ENCODE measurements around the gene DRC7. TPM values are rescaled to one million over a fixed set of nuclear protein-coding genes. Genes with fewer than 3 reads are reported as not detected.

The DRC7 gene
- total RNA-seq, 1 donor from 2014 or later: not detected

DNA sequence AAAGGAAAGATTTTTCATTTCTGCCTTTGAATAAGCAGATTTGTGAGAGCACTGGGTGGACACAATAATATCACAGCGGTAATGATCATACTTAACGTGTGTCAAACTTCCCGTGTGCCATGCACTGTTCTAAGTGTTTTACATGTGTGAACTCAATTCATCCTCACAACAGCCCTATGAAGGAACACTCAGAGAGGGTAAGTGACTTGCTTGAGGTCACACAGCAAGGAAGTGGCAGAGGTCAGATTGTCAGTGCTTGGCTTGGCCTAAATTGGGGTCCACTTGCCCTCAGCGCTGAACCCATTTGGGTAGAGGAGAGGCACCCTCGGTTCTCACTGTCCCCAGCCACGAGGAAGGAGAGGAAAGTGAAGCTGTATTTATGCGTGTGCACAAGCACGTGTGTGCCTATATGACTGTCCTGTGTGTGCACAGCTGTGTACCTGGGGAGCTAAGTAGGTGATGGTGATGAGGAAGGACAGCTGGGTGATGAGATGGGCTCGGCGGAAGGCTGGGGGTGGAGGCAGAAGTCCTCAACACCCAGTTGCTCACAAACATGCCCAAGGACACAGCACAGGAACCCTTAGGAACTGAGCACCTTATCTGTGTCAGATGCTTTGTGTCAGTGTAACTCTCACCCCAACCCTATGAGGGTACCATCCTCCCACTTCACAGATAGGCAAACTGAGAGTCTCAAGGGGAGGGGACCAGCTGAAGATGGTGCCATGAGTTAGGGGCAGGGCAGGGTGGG lies 36.3 kb upstream of the DRC7 start:
- intact Hi-C loops (cut with DNase I): no loop called here
- ATAC-seq (ENCODE audit: poor library complexity) (no peak), DNase-seq (no peak)

DNA sequence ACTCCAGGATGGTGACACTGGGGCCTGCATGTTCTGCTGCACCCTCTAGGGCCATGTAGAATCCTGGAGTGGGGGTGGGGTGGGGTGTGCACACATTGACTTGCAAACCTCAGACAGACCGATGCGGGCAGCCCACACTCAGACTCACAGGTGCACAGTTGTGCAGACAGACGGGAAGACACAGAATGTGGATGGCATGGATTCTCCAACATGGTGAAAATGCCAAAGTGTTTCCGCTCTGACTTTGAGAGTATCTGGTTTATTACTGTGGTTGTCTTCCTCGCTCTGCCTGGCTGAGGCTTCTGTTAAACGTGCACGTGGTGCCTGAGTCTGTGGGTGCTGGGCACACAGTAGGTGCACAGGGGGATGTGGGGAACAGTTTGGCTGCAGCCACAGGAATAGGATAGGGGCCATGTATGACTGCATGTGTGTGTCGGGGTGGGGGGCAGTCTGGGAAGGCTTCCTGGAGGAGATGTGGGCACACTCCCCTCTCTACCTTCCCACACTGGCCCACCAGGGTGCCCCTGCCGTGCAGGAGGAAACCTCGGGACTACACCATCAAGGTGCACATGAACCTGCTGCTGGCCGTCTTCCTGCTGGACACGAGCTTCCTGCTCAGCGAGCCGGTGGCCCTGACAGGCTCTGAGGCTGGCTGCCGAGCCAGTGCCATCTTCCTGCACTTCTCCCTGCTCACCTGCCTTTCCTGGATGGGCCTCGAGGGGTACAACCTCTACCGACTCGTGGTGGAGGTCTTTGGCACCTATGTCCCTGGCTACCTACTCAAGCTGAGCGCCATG lies 35.5 kb upstream of the DRC7 start:
- intact Hi-C loops (cut with DNase I): no loop called here
- ATAC-seq (ENCODE audit: poor library complexity) (no peak), DNase-seq (no peak)

DNA sequence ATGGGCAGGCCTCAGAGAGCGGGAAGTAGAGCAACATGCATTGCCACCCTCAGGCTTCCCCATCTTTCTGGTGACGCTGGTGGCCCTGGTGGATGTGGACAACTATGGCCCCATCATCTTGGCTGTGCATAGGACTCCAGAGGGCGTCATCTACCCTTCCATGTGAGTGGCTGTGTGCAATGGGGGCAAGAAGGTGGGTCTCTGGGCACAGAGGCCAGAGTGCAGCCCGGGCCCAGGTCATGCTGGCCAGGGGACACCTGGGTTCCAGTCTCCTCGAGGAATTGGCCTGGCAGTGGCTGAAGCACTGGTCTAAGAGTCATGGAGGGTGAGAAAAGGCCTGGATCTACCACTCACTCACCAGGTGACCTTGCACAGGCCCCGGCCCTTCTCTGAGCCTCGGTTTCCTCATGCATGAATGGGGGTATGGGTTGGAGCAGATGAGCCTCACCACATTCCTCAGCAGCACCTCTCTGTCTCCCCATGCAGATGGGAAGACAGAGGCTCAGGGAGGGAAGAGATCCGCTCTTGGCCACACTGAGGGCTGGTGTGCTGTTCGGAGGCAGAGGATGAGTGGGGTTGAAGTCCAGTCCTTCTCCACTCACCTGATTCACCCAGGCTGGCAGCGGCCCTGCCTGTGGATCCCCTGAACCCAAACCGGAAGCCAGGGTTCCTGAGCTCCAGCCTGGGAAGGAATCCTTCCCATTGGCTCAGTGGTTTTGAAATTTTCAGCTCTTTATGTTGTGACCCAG lies 33.7 kb upstream of the DRC7 start:
- ATAC-seq (ENCODE audit: poor library complexity) (no peak), DNase-seq (no peak)
- intact Hi-C loops (cut with DNase I): no loop called here

DNA sequence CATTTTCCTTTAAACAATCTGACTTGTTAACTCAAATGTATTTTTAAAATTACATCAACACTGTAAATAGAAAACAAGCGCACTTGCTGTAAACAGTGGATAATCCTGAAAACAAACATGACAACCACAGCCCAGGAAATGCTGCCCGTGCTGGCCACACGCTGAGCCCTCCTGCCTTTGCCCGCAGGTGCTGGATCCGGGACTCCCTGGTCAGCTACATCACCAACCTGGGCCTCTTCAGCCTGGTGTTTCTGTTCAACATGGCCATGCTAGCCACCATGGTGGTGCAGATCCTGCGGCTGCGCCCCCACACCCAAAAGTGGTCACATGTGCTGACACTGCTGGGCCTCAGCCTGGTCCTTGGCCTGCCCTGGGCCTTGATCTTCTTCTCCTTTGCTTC lies 33.1 kb upstream of the DRC7 start:
- ATAC-seq (ENCODE audit: poor library complexity): no peak
- intact Hi-C loops (cut with DNase I): no loop called here
- no peak for DNase-seq

DNA sequence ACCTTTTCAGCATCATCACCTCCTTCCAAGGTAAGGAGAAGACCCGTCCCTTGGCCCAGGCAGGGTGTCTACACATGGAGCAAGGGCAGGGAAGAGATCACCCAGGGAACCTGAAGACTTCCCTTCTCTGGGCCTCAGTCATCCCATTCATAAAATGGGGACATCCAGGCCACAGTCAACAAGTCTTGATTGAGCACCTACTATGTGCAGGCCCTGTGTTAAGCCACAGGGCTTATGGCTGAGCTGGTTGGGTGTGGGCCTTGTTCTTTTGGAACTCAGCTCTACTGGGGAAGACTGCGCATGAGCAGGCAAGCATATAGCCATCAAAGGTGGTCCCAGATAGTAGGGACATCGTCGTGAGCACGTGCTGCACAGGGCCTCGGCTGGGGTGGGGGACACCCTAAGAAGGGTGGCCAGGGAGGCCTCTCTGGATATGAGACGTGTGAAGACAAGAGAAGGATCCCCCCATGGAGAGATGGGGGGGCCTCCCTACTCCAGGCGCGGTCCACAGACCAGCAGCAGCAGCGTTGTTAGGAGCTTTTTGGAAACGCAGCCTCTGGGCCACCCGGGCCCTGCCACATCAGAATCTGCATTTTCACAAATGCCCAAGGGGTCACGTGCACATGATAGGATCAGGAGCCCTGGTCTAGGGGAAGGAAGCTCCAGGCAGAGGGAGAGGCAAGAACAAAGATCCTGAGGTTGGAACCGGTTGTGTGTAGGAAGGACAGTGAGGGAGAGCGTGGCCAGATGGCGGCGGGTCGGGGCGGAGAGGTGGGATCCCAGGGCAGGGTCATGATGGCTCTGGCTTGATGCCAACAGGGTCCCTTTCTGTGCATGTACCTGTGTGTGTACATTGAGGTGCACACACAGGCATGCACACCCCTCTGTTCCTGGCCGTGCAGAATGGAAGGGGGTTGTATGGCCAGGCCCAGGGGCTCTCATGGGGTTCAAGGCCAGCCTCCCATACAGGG lies 32.4 kb upstream of the DRC7 start:
- intact Hi-C loops (cut with DNase I): no loop called here
- DNase-seq: no peak

DNA sequence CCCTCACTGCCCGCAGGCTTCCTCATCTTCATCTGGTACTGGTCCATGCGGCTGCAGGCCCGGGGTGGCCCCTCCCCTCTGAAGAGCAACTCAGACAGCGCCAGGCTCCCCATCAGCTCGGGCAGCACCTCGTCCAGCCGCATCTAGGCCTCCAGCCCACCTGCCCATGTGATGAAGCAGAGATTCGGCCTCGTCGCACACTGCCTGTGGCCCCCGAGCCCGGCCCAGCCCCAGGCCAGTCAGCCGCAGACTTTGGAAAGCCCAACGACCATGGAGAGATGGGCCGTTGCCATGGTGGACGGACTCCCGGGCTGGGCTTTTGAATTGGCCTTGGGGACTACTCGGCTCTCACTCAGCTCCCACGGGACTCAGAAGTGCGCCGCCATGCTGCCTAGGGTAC lies 31.2 kb upstream of the DRC7 start:
- intact Hi-C loops (cut with DNase I): no loop called here
- ATAC-seq (ENCODE audit: poor library complexity) (no peak), DNase-seq (no peak)

More for the DNA sequence above, 32.4 kb upstream of the DRC7 start:
- no peak for ATAC-seq (ENCODE audit: poor library complexity)

DNA sequence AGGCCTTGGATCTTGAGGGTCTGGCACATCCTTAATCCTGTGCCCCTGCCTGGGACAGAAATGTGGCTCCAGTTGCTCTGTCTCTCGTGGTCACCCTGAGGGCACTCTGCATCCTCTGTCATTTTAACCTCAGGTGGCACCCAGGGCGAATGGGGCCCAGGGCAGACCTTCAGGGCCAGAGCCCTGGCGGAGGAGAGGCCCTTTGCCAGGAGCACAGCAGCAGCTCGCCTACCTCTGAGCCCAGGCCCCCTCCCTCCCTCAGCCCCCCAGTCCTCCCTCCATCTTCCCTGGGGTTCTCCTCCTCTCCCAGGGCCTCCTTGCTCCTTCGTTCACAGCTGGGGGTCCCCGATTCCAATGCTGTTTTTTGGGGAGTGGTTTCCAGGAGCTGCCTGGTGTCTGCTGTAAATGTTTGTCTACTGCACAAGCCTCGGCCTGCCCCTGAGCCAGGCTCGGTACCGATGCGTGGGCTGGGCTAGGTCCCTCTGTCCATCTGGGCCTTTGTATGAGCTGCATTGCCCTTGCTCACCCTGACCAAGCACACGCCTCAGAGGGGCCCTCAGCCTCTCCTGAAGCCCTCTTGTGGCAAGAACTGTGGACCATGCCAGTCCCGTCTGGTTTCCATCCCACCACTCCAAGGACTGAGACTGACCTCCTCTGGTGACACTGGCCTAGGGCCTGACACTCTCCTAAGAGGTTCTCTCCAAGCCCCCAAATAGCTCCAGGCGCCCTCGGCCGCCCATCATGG lies 30.5 kb upstream of the DRC7 start:
- ATAC-seq (ENCODE audit: poor library complexity): no peak
- DNase-seq: no peak
- intact Hi-C loops (cut with DNase I): no loop called here

DNA sequence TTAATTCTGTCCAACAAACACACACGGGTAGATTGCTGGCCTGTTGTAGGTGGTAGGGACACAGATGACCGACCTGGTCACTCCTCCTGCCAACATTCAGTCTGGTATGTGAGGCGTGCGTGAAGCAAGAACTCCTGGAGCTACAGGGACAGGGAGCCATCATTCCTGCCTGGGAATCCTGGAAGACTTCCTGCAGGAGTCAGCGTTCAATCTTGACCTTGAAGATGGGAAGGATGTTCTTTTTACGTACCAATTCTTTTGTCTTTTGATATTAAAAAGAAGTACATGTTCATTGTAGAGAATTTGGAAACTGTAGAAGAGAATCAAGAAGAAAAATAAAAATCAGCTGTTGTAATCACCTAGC lies 30.0 kb upstream of the DRC7 start:
- intact Hi-C loops (cut with DNase I): no loop called here
- no peak for DNase-seq
- ATAC-seq (ENCODE audit: poor library complexity): no peak

DNA sequence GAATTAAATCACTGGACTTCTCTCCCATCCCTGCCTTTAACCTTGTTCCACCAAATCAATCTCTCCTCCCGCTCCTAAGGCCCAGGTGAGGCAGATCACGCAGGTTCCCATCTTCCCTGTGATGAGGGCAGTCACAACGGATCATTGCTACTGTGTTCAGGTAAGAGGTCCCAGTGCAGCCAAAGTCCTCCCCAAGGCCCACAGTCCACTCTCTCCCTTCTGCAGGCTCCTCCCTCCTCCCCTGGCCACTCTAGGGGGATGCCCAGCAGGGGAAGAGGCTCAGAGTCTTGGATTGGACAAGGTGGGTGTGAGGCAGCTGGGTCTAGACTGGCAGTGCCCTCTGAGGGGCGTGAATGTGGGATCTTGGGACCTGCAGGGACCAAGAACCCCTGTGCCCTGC lies 29.1 kb upstream of the DRC7 start:
- no peak for ATAC-seq (ENCODE audit: poor library complexity)
- intact Hi-C loops (cut with DNase I): no loop called here
- no peak for DNase-seq

DNA sequence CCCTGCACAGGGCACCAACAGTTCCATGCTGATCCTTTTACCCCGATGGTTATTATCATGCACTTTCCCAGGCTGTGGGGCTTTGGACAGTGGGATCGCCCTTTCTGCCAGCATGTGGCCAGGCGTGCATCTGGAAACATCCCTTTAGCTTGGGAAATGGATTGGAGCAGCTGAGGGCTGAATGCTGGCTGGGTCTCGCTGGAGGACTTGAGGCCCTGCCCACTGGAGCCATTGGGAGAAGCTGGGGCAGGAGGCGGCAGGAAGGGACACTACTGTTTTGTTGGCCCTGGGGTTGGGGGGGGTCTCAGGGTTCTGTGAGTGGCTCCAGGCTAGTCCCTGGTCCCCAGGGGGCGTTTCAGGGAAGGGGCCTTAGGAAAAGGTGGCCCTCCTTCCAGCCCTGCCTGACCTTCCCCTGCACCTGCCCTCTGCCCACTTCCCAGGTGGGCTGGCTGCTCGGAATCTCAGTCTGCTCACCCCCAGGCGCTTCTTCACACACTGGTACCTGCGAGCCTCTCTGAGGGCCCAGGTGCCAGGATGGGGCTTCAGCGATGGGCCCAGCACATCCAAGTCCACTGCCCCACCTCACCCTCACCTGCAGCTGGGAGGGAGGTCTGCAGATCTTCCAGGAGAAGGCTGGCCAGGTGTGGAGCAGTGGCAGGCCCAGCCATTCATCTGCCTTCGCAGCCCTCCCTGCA lies 28.1 kb upstream of the DRC7 start:
- DNase-seq (no peak), ATAC-seq (ENCODE audit: poor library complexity) (no peak)
- intact Hi-C loops (cut with DNase I): no loop called here

DNA sequence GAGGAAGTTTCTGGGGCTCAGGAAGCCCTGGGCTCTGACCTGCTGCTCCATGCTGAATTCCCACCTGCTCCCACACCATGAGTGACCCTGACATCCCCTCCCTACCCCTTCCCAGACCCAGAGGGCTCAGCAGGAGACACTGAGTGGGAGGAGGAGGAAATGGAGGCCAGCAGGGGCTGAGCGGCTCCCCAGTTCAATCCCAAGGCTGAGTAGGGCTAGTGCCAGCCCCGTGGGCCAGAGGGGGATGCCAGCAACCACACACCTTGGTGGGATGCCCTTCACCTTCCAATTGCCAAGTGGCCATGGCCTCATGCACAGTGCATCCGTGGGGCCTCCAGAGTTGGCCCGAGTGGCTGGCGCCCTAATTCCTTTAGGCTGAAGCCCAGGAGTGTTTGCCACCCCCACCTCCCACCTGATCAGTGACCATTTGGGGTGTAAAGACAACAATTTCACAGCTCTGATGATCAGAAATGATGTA lies 27.5 kb upstream of the DRC7 start:
- no peak for ATAC-seq (ENCODE audit: poor library complexity)
- intact Hi-C loops (cut with DNase I): no loop called here
- DNase-seq: no peak

DNA sequence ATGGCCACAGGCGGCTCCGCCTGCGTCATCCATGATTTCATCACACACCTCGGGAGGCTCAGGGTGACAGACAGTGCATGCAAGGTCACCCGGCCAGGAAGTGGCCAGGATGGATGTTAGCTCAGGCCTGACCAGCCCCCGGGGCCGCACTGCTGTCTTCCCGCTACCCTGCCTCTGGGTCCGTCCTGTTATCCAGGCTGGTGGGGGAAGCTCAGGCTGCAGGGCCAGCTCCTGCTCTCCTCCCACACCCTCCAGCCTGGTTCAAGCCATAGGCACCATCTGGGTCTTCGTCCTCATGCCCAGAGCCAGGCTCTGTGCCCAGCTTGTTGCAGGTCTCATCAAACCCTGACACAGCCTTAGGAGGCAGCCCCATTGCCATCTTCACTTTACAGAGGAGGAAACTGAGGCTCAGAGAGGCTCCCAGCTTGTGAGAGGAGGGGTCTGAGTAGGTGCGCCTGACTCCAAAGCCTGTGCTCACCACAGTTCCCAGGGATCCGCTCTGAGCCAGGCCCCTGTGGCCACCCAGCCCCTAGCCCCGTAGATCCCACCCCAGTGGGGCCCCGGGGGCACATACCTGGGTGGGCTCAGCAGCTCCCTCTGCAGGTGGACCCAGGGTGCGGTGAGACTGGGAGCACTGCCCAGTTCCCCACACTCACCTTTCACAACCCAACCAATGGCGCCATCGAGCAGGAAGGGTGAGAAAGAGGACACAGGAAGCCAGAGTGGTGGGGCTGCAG lies 26.9 kb upstream of the DRC7 start:
- ATAC-seq (ENCODE audit: poor library complexity) (peak; percentile 58), DNase-seq (peak; percentile 78)
- intact Hi-C loops (cut with DNase I): no loop called here

DNA sequence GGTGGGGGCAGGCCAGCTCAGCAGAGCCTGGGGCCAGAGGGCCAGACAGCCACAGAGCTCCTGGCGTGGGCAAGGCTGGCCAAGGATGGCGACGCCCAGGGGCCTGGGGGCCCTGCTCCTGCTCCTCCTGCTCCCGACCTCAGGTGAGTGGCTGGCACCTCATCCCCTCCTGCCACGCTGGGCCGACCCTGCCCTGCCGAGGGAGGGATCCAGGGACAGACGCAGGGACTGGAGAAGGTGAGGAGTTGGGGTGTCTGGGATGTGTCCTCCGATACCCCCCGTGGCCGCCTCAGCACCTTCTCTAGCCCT lies 26.4 kb upstream of the DRC7 start, which contains the start of gene ADGRG3:
Gene ADGRG3 (plus strand): TSS at position 44 of the 309 bp plus-strand sequence. CDS start 42 bp downstream, at position 86.
- ATAC-seq (ENCODE audit: poor library complexity): no peak
- no peak for DNase-seq

DNA sequence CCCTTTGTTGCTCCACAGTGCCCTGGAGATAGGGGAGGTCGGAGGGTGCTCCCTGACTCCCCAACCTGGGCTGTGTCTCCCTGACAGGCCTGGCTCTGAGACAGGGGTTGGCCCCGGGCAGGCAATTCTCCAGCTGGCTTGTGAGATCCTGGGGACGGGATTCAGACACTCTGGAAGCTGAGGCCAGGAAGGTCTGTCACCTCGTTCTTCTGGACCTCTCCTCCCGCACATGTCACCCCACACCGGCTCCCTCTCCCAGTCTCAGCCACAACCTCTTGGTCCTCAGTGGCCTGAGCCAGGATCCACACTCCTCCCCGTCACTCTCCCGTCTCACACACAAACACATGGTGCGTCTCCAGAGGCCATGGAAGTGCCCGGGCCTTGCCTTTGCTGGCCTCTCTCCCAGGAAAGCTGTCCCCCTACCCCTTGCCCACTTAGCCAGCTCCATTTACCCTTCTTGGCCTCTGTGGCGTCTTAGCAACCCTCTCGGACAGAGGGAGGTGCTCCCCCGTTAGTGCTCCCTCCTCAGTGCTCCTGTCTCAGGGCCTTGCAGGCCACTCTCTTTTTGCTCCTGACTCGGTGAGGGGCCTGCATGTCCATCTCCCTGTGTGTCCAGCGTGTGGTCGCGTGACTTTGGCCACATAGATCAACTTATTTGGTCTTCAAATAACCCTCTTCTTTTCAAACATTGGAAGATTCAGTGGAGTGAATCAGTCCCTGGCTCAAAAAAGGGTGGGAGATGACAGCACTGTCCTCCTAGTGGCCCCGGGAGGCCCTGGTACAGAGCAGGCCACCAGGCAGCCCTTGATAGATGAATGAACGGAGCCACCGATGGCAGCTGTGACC lies 25.8 kb upstream of the DRC7 start:
- no peak for DNase-seq
- intact Hi-C loops (cut with DNase I): no loop called here
- ATAC-seq (ENCODE audit: poor library complexity): no peak

More for the DNA sequence above, 26.4 kb upstream of the DRC7 start, which contains the start of gene ADGRG3:
- intact Hi-C loops (cut with DNase I): no loop called here

DNA sequence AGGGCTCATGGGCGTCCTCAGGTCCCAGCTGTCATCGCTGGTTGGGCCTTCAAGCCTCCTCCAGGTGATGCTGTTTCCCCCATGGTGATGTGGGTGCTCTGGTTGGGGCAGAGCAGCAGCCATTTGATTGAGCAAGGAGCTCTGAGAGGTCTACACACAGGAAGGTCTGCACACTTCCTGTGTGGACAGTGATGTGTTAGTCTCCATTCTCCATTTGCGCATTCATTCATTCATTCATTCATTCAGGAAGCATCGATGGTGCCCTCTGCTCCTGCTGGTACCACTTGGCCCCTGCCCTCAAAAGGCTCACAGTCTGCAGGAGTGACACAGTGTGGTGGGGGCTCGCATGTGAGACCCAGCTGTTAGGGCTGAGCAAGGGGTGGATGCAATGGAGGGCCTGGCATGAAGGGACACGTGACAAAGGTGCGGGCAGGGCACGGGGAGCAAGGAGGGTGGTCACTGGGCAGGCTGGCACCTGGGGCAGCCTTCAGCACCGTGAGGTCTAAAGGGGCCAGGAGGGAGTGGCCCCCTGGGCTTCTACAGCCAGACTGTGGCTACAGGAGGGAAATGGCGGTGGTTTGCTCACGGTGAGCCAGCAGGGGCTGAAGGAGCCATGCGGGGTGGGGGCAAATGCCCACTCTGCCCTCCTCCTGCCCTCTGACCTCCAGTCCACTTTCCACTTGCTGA lies 25.0 kb upstream of the DRC7 start:
- intact Hi-C loops (cut with DNase I): no loop called here
- no peak for ATAC-seq (ENCODE audit: poor library complexity)
- DNase-seq: no peak

Data from Right ventricle myocardium superior (tissue), 1 donor.